AG09309 (cell line): ENCODE results near the gene JAKMIP2.

Source experiments
- DNase-seq: peaks from one replicate; pipeline ENCODE4 v3.0.0-alpha.2; 2010; ENCODE audit warnings: low read depth
- H3K4me3 ChIP-seq: 2 replicates; pipeline ENCODE4 v1.5.1; 2011; ENCODE audit warnings: mild to moderate bottlenecking, low read depth, low read length, moderate library complexity; ENCODE audit not compliant: control insufficient read depth
- TF ChIP-seq, protein P1 (sequence below): IDR thresholded peaks from 2 replicates; pipeline ENCODE4 v1.5.1; 2011; ENCODE audit warnings: mild to moderate bottlenecking, low read depth, low read length, inconsistent platforms; ENCODE audit not compliant: insufficient read depth, control insufficient read depth; ENCODE audit errors: missing control alignments

JAKMIP2 gene

DNA sequence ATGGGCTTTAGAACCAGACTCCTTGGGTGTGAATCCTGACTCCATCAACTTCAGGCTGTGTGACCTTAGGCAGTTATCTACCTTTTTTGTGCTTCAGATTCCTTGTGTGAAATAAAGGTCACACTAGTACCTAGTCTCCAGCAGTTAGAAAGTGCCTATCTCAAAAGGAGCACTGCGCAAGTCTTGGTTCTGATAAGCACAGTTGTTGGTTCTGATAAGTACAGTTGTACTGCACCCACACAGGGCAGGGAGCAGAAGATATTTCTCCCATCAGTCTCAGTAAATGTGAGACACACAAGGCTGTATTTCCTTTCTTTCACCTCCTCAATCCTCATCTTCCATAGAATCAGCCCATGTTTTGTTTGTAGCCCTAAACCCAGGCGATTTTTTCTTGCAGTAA is 156.1 kb downstream of the JAKMIP2 start:
- no peak overlapping the region for H3K4me3 ChIP-seq
- DNase-seq = no peak
- TF ChIP-seq, protein P1, sequence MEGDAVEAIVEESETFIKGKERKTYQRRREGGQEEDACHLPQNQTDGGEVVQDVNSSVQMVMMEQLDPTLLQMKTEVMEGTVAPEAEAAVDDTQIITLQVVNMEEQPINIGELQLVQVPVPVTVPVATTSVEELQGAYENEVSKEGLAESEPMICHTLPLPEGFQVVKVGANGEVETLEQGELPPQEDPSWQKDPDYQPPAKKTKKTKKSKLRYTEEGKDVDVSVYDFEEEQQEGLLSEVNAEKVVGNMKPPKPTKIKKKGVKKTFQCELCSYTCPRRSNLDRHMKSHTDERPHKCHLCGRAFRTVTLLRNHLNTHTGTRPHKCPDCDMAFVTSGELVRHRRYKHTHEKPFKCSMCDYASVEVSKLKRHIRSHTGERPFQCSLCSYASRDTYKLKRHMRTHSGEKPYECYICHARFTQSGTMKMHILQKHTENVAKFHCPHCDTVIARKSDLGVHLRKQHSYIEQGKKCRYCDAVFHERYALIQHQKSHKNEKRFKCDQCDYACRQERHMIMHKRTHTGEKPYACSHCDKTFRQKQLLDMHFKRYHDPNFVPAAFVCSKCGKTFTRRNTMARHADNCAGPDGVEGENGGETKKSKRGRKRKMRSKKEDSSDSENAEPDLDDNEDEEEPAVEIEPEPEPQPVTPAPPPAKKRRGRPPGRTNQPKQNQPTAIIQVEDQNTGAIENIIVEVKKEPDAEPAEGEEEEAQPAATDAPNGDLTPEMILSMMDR = no peak

DNA sequence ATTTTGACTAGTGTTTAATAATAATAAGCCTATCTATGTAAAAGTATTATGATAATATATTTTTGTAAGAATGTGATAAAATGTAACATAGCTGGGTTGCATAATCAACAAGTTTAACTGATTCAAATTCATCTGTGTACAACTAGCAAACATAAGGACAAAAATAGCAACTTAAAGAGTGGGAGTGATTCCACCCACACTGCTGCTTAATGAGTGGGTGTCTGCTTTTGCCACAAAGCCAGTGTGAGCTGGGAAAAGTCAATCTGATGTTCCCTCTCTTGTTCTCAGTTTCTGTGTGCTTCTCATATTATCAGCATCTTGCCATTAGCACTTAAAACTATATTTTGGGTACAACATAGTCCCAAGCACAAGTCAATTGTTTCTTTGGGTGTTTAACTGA is 161.5 kb downstream of the JAKMIP2 start:
- no peak for DNase-seq
- TF ChIP-seq, protein P1 = no peak

GRCh38 chr5:147619281-147619878 is 163.1 kb downstream of the JAKMIP2 start:
- TF ChIP-seq, protein P1 = no peak
- no peak overlapping the region for H3K4me3 ChIP-seq
- DNase-seq = no peak

More for the DNA sequence above, 161.5 kb downstream of the JAKMIP2 start:
- no peak overlapping the region for H3K4me3 ChIP-seq

DNA sequence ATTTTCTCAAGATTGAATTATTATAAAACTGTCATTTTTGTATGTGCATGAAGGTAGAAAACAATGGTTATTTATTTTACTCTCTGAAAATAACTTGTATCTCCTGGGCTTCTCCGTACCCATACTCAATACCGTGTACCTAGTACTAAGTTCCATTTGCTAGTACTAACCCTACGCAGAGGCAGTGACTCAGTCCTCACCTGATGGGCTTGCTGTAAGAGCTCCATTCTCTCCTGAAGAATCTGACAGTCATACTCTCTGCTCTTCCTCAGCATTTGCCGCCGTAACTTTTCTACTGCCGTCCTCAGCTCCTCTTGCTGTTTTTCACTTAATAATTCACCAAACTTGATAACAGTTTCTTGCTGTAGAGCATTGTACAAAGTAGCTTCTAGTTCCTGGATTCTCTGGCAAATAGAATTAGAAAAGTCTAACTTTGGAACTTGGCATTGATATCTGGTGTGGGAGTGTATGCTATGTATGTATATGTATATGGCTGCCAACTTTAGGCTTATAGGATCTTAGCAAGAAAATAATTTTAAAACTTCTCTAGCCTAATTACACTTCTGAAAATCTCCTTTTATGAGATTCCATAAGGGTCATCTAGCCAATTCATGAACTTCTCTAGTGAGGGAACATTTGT is 164.7 kb downstream of the JAKMIP2 start:
- TF ChIP-seq, protein P1 = no peak
- H3K4me3 ChIP-seq = no peak overlapping the region
- DNase-seq = no peak

DNA sequence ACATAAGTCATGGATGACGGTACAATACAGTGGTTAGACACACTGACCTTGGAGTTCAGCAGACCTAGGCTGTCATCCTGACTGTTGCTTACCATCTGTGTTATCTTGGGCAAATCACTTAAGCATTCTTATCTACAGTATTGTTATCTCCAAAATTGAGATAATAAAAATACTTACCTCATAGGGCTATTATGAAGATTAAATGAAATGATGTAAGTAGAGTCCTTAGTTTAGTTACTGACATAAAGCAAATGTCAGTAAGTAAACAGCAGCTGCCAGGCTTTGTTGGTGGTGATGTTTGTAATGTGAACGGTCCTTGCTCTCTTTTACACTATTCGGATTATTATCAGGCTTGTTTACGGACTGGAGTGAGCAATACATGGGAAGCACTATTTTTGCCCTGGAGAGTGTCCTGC is 165.3 kb downstream of the JAKMIP2 start:
- DNase-seq = no peak
- H3K4me3 ChIP-seq = no peak overlapping the region
- TF ChIP-seq, protein P1 = no peak

DNA sequence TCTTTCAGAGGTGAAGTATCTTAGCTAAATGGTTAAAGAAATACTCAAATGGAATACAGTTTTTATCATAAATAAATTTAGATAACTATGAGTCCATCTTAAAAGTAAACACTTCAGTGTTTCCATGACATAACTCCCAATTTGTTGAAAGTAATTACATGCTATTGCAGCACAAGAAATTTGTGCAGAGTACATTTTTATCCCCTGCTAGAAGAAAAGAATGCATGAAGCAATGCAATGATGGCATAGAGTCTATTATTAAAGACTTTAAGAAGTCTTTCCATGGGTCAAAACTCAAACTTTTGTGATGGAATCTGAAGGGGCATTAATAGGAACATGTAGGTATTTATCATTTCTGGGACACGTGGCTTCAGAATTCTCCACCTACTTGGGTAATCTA is 166.1 kb downstream of the JAKMIP2 start:
- no peak overlapping the region for H3K4me3 ChIP-seq
- TF ChIP-seq, protein P1 = no peak
- DNase-seq = no peak
